Esophagus muscularis mucosa (tissue), 4 donors: ENCODE data around the gene PKD2L1. TPM values are rescaled to one million over a fixed set of nuclear protein-coding genes. Genes with fewer than 3 reads are reported as not detected.
"Not testable (repeated sequence)": the region's sequence is repeated elsewhere in the genome, so short reads cannot be mapped to it uniquely, and the experiment has no call there.

Experiments used
- DNase-seq: peaks from one replicate; pipeline ENCODE4 v3.0.0-alpha.2; 2017; ENCODE audit errors: extremely low spot score
- H3K27ac ChIP-seq, 4 donors: fragments of 200-600 bp; sonication (generic); replicated peaks in 1 of 4; 1 replicate in 3 of 4; 2 replicates in 1 of 4; pipeline ENCODE4 v1.5.1; 2016 to 2019; ENCODE audit warnings: mild to moderate bottlenecking in 1 of 4
- H3K27me3 ChIP-seq, 4 donors: fragments of 200-600 bp; sonication (generic); one replicate each; pipeline versions ENCODE4 v1.5.1 to v1.6.0; 2016 to 2019
- H3K36me3 ChIP-seq, 4 donors: fragments of 200-600 bp; sonication (generic); one replicate each; pipeline ENCODE4 v1.5.1; 2016 to 2019
- H3K4me1 ChIP-seq, 4 donors: fragments of 200-600 bp; sonication (generic); one replicate each; pipeline ENCODE4 v1.5.1; 2016 to 2019
- H3K4me3 ChIP-seq, 4 donors: fragments of 200-600 bp; sonication (generic); 1 replicate in 2 of 4; 2 replicates in 2 of 4; pipeline ENCODE4 v1.5.1; 2016 to 2019; ENCODE audit warnings: mild to moderate bottlenecking in 4 of 4, moderate library complexity in 1 of 4
- H3K9me3 ChIP-seq, 4 donors: fragments of 200-600 bp; sonication (generic); 1 replicate in 3 of 4; 2 replicates in 1 of 4; pipeline ENCODE4 v1.5.1; 2016 to 2019
- CTCF ChIP-seq, 3 experiments: fragments of 200-600 bp in 2 of 3; fragments of 450-650 bp in 1 of 3; sonication (generic) in 2 of 3; IDR thresholded peaks; one replicate each; pipeline ENCODE4 v1.5.1; 2017 to 2019; ENCODE audit warnings: antibody characterized with exemption in 3 of 3, mild to moderate bottlenecking in 2 of 3, moderate library complexity in 1 of 3
- EP300 ChIP-seq: sonication (generic); formaldehyde crosslinking; IDR thresholded peaks from one replicate; pipeline ENCODE4 v1.6.1; 2017; ENCODE audit warnings: antibody characterized with exemption
- POLR2A ChIP-seq: fragments of 450-650 bp; IDR thresholded peaks from one replicate; pipeline ENCODE4 v1.6.1; 2017; ENCODE audit warnings: antibody characterized with exemption, moderate library complexity, mild to moderate bottlenecking, low read depth
- POLR2AphosphoS5 ChIP-seq, 2 donors: sonication (generic); formaldehyde crosslinking; IDR thresholded peaks; one replicate each; pipeline ENCODE4 v1.6.1; 2017; ENCODE audit warnings: antibody characterized with exemption in 2 of 2
- WGBS: methylation state at CpG from one replicate; pipeline ENCODE4 v1.1.5; 2018; 5-methylcytosine and 5-hydroxymethylcytosine counted together
- intact Hi-C: fragments of 100-400 bp; cut with DNase I; formaldehyde crosslinking; loops from one replicate; pipeline ENCODE4 v1.15.1; 2023
- total RNA-seq, 4 donors: library from RNA; depleted of rRNA; stranded (reverse); fragments of >200 nt; gene quantifications; one replicate each; pipeline versions ENCODE4 v1.1.0 to v1.2.1, GENCODE V29; 2016

Gene PKD2L1
- not detected for total RNA-seq

GRCh38 chr10:100330079-100330478 is at the start of gene PKD2L1:
Gene PKD2L1 (minus strand): TSS chr10:100330228. CDS start chr10:100330103, 125 bp downstream.
- H3K9me3 ChIP-seq, result no peaks in the 10 kb centered on the region
- WGBS, result 35% methylated on average over 5 of the region's 5 CpGs
- no peak for DNase-seq
- intact Hi-C loops, result no loop called here
- H3K36me3 ChIP-seq, result no peaks in the 10 kb centered on the region
- peaks cover 0 to 2% (median 0%) of the 10 kb centered on the region in 4 donors for H3K4me1 ChIP-seq
- peaks cover 0 to 73% (median 4%) of the 10 kb centered on the region in 4 donors for H3K27me3 ChIP-seq
- no peak within 1 kb of the TSS for H3K27ac ChIP-seq
- no peak within 1 kb of the TSS for H3K4me3 ChIP-seq
- TF ChIP-seq POLR2A, result no peak
- TF ChIP-seq EP300, result no peak
- TF ChIP-seq CTCF (IDR thresholded peaks at IDR 0.05), result no peak
- TF ChIP-seq POLR2AphosphoS5 (IDR thresholded peaks at IDR 0.05), result no peak

GRCh38 chr10:100377830-100378229 is 47.8 kb upstream of the PKD2L1 start:
- no peak overlapping the region for H3K27ac ChIP-seq
- H3K27me3 ChIP-seq, result no peaks in the 10 kb centered on the region
- no peak for TF ChIP-seq POLR2AphosphoS5 (IDR thresholded peaks at IDR 0.05)
- no peak for TF ChIP-seq EP300
- H3K36me3 ChIP-seq, result peaks cover 4 to 19% (median 18%) of the 10 kb centered on the region in 4 donors
- DNase-seq, result no peak
- 92% methylated on average over 5 of the region's 5 CpGs for WGBS
- H3K4me1 ChIP-seq, result peaks cover 10 to 22% (median 20%) of the 10 kb centered on the region in 4 donors
- no peak overlapping the region for H3K4me3 ChIP-seq
- intact Hi-C loops, result no loop called here
- H3K9me3 ChIP-seq, result no peaks in the 10 kb centered on the region

DNA sequence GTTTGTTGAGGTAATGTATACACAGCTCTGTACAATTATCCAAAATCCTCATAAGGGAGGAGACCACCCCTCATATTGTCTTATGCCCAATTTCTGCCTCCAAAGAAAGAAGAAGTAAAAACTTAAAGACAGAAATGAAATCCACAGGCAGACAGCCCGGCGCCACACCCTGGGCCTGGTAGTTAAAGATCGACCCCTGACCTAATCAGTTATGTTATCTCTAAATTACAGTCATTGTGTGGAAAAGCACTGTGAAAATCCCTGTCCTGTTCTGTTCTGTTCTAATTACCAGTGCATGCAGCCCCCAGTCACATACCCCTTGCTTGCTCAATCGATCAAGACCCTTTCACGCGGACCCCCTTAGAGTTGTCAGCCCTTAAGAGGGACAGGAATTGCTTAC is 46.6 kb upstream of the PKD2L1 start:
- intact Hi-C loops, H3K36me3 ChIP-seq, H3K4me3 ChIP-seq, DNase-seq, H3K27ac ChIP-seq, H3K9me3 ChIP-seq, H3K27me3 ChIP-seq: not testable (repeated sequence)
- peaks cover 22 to 32% (median 31%) of the 10 kb centered on the region in 4 donors for H3K4me1 ChIP-seq
- 88% methylated on average over 6 of the region's 6 CpGs for WGBS

DNA sequence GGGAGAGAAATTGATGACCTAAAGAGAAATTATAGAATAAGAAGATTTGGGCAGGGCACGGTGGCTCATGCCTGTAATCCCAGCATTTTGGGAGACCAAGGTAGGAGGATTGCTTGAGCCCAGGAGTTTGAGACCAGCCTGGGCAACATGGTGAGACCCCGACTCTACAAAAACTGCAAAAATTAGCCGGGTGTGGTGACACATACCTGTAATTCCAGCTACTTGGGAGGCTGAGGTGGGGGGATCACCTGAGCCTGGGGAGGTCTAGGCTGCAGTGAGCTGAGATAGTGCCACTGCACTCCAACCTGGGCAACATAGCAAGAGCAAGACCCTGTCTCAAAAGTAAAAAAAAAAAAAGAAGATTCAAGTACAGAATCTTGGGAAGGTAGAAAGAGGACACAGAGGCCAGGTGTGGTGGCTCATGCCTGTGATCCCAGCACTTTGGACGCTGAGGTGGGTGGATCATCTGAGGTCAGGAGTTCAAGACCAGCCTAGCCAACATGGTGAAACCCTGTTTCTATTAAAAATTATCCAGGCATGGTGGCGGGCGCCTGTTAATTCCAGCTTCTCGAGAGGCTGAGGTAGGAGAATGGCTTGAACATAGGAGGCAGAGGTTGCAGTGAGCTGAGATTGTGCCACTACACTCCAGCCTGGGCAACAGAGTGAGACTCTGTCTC is 44.8 kb upstream of the PKD2L1 start:
- peak overlapping the region; percentile 60 to 74 (median 66) for H3K4me3 ChIP-seq
- H3K27me3 ChIP-seq, DNase-seq, intact Hi-C loops, H3K36me3 ChIP-seq, H3K9me3 ChIP-seq: not testable (repeated sequence)
- WGBS, result 87% methylated on average over 7 of the region's 7 CpGs
- peak overlapping the region; percentile 93 to 98 (median 96) for H3K27ac ChIP-seq
- H3K4me1 ChIP-seq, result peaks cover 40 to 48% (median 44%) of the 10 kb centered on the region in 4 donors

DNA sequence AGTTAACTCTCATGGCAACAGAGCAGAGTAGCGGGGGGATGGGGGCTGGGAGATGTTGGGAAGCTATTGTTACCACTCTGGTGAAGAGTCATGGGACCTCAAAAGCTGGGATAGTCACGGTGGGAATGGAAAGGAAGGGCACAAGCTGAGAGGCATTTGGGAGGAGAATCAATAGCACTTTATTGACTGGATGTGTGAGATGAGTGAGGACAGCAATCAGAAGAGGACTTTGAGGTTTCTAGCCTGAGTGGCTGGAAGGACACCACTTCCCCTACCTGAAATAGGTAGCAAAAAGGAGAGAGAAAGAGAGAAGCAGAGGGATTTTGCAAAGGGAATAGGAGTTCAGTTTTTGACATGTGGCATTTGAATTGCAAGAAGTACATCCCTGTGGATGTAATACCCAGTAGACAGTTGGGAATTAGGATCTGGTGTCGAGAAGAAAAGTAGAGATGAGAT is 44.2 kb upstream of the PKD2L1 start:
- intact Hi-C loops, result no loop called here
- Histone ChIP-seq H3K4me1 (peaks cover 40 to 48% (median 44%) of the 10 kb centered on the region in 4 donors), H3K4me3 (peak overlapping the region; percentile 60 to 74 (median 66)), H3K36me3 (no peaks in the 10 kb centered on the region), H3K9me3 (no peaks in the 10 kb centered on the region), H3K27ac (peak overlapping the region; percentile 93 to 98 (median 96)), H3K27me3 (no peaks in the 10 kb centered on the region)
- DNase-seq, result no peak
- TF ChIP-seq CTCF (IDR thresholded peaks at IDR 0.05) (no peak), POLR2A (no peak), EP300 (no peak), POLR2AphosphoS5 (IDR thresholded peaks at IDR 0.05) (no peak)
- 24% methylated on average over 3 of the region's 3 CpGs for WGBS

GRCh38 chr10:100373298-100374199 is 43.5 kb upstream of the PKD2L1 start:
- Histone ChIP-seq H3K36me3 (no peaks in the 10 kb centered on the region), H3K27ac (peak overlapping the region; percentile 93 to 98 (median 96)), H3K27me3 (no peaks in the 10 kb centered on the region), H3K4me1 (peaks cover 40 to 48% (median 44%) of the 10 kb centered on the region in 4 donors), H3K9me3 (no peaks in the 10 kb centered on the region), H3K4me3 (peak overlapping the region; percentile 60 to 74 (median 66))
- peak; percentile 100 for DNase-seq
- intact Hi-C loops, result no loop called here
- no peak for TF ChIP-seq CTCF (IDR thresholded peaks at IDR 0.05)
- peak; percentile 89 for TF ChIP-seq POLR2AphosphoS5 (IDR thresholded peaks at IDR 0.05)
- no peak for TF ChIP-seq EP300
- no peak for TF ChIP-seq POLR2A
- WGBS, result 1% methylated on average over 36 of the region's 45 CpGs
